ENCODE data around the gene CCDC51. TPM values are rescaled to one million over a fixed set of nuclear protein-coding genes. Genes with fewer than 3 reads are reported as not detected.

The CCDC51 gene
- total and polyA plus RNA-seq, 2 of the 13 experiments (the other 11 are each of a cell fraction or from before 2014, with no cell fraction given): 18.1 to 29.4 TPM

DNA sequence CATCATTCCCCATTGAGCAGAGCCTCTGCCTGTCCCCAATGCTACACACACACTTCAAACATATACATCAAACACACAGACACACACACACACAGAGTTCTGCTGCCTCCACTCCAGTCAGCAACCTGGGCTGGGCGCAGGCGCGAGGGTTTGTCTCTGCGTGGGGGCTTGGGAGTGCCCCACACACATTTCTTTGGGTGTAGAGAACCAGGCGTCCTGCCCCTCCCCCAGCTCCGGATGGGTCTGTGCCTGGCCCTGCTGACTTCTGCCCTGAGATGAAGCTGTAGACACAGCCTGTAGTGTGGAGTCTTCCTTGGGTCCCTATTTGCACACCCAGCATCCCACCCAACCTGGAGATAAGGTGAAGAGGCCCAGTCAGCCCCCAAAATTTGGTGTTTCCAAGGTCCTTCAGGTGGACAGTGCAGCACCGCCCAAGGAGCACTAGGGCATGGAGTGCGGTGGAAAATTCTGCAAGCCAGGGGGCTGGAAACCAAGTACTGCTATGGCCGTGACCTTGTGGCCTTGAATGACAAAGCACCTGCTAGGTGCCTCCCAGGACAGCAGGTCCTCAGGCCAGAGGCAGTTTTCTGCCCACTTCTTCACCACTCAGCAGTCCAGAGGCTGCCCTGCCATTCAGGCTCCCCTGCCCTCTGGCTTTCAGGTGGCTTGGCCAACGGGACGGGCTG is 41.1 kb downstream of the CCDC51 start (continued):
- TF ChIP-seq SMYD3 (CRISPR knock-in tag; IDR thresholded peaks at IDR 0.05) (no peak), ZNF121 (CRISPR knock-in tag; IDR thresholded peaks at IDR 0.05) (0 out of 2 replicates have a peak, but pooled peaks have one; percentile 18), KAT7 (CRISPR knock-in tag; IDR thresholded peaks at IDR 0.05; ENCODE audit: borderline replicate concordance) (no peak)

- no peak overlapping the region for H2AFZ ChIP-seq (ENCODE audit: low read length)
- H3K4me3 ChIP-seq (replicated peaks in 1 of 3; ENCODE audit: insufficient read depth in 1 of 3, low read depth in 2 of 3, low read length in 3 of 3): no peak overlapping the region
- H3K9ac ChIP-seq (ENCODE audit: insufficient read depth, low read depth, low read length): no peak overlapping the region
- FAIRE-seq (no peak), DNase-seq (ENCODE audit: low spot score) (no peak), ATAC-seq (peak; percentile 30)
- H3K27me3 ChIP-seq (ENCODE audit: control insufficient read depth in 1 of 2, insufficient read depth in 2 of 2, low read length in 2 of 2): no peaks in the 10 kb centered on the region; a peak in 1 of 5 replicates
- H4K20me1 ChIP-seq (ENCODE audit: insufficient read depth, low read length): peaks cover 4% of the 10 kb centered on the region; the same call in 1 of the 2 replicates
- H3K4me1 ChIP-seq (ENCODE audit: insufficient read depth, low read length): peaks cover 17% of the 10 kb centered on the region
- no peak overlapping the region for H3K27ac ChIP-seq (ENCODE audit: extremely low read length, insufficient read depth, low read length)
- H3K36me3 ChIP-seq (replicated peaks in 1 of 2; ENCODE audit: control insufficient read depth in 1 of 2, insufficient read depth in 2 of 2, low read length in 2 of 2): no peaks in the 10 kb centered on the region
- ChIA-PET CTCF (ENCODE audit: low intra/inter-chr PET ratio, low total read pairs) (interaction anchor here (1.3 to 4.8 kb wide), 2 partner anchors 37 to 38 kb away, joined by 4 to 117 read pairs; no protein-coding TSS in a partner anchor), POLR2A (interaction anchor here (0.7 to 4.0 kb wide), 3 partner anchors 31 to 42 kb away, joined by 3 to 59 read pairs (median 7); partner anchors contain the start of gene CCDC51)
- 31% methylated on average over 5 of the region's 9 CpGs for WGBS (ENCODE audit: low lambda C conversion rate)
- intact Hi-C loops (cut with micrococcal nuclease; ENCODE audit: unreplicated experiment) (no loop called here), in situ Hi-C loops (cut with HindIII; ENCODE audit: extremely low pct_ligation_motif_present, low pct_unique_long_range_greater_than_20kb) (no loop called here)
- H3K9me3 ChIP-seq (ENCODE audit: low read length): no peaks in the 10 kb centered on the region
- H3K79me2 ChIP-seq (ENCODE audit: insufficient read depth, low read length): no peaks in the 10 kb centered on the region
- BruUV-seq (replicated peaks): no TSS peak
- no peak overlapping the region for H3K4me2 ChIP-seq (ENCODE audit: low read depth, low read length)
- TF ChIP-seq AGO1 (IDR thresholded peaks at IDR 0.05; ENCODE audit: low read depth, low read length, poor library complexity, severe bottlenecking) (peak; percentile 97), SMARCC2 (IDR thresholded peaks at IDR 0.05) (no peak), SP2 (CRISPR knock-in tag; IDR thresholded peaks at IDR 0.05) (no peak), WIZ (CRISPR knock-in tag; IDR thresholded peaks at IDR 0.05) (no peak), ZBTB1 (CRISPR knock-in tag; IDR thresholded peaks at IDR 0.05; ENCODE audit: borderline replicate concordance) (no peak), ZNF7 (CRISPR knock-in tag; IDR thresholded peaks at IDR 0.05) (no peak), BCL6 (CRISPR knock-in tag; IDR thresholded peaks at IDR 0.05) (no peak), POLR2A (IDR thresholded peaks at IDR 0.05; ENCODE audit: insufficient read depth in 1 of 2, low read depth in 2 of 2, low read length in 2 of 2) (peak; percentile 14 to 17; a peak in 1 of 4 replicates), HES4 (CRISPR knock-in tag; IDR thresholded peaks at IDR 0.05; ENCODE audit: borderline replicate concordance) (0 out of 2 replicates have a peak, but pooled peaks have one; percentile 53), ZFY (CRISPR knock-in tag; IDR thresholded peaks at IDR 0.05) (peak; percentile 13; the same call in 1 of the 2 replicates), SOX5 (CRISPR knock-in tag; IDR thresholded peaks at IDR 0.05; ENCODE audit: borderline replicate concordance) (no peak), ZNF616 (CRISPR knock-in tag; IDR thresholded peaks at IDR 0.05; ENCODE audit: low read depth) (no peak), TBP (CRISPR knock-in tag; IDR thresholded peaks at IDR 0.05) (no peak), AGO2 (optimal IDR thresholded peaks at IDR 0.05; ENCODE audit: low read depth, low read length) (peak; percentile 92), KDM1A (CRISPR knock-in tag; IDR thresholded peaks at IDR 0.05) (no peak), NCOA5 (CRISPR knock-in tag; IDR thresholded peaks at IDR 0.05) (0 out of 2 replicates have a peak, but pooled peaks have one; percentile 17), ZC3H13 (CRISPR knock-in tag; IDR thresholded peaks at IDR 0.05) (peak; percentile 10; the same call in 1 of the 2 replicates), U2AF1 (optimal IDR thresholded peaks at IDR 0.05; ENCODE audit: low read depth, low read length) (no peak), TCF7L2 (IDR thresholded peaks at IDR 0.05; ENCODE audit: low read depth, low read length) (no peak), ZNF709 (CRISPR knock-in tag; IDR thresholded peaks at IDR 0.05) (0 out of 2 replicates have a peak, but pooled peaks have one; percentile 41), DBP (CRISPR knock-in tag; IDR thresholded peaks at IDR 0.05; ENCODE audit: not compliant biosample characterization) (no peak)
Measured at GRCh38 chr3:48397767-48398681, 41.9 kb downstream of the CCDC51 start.

Data from HepG2 (cell line).